H1 (cell line): Measurements from ENCODE around the gene TWSG1. TPM values are rescaled to one million over a fixed set of nuclear protein-coding genes. Genes with fewer than 3 reads are reported as not detected.

Experiments
- CTCF ChIA-PET: fragments of 300-600 bp; sonication (Branson Sonifier 250); formaldehyde crosslinking; loops from one replicate; lab custom pipeline; 2021; ENCODE audit not compliant: partially characterized antibody; lab: Charles Lee
- POLR2A ChIA-PET: fragments of 300-600 bp; sonication (Branson Sonifier 250); formaldehyde crosslinking; loops from one replicate; lab custom pipeline; 2021; ENCODE audit warnings: inconsistent platforms; ENCODE audit not compliant: partially characterized antibody; lab: Charles Lee
- DNase-seq, 2 experiments: peaks; one replicate each; pipeline versions ENCODE4 v3.0.0 to v3.0.0-alpha.2; 2010 to 2022; ENCODE audit warnings: low spot score in 2 of 2, low read depth in 1 of 2, mixed read lengths in 1 of 2
- FAIRE-seq: peaks from 2 replicates; lab custom pipeline; 2011; peaks lifted over from hg19 to GRCh38; lab: Jason Lieb, UNC
- H2AFZ ChIP-seq: 2 replicates; pipeline ENCODE4 v1.8.1; 2012; ENCODE audit warnings: low read length, inconsistent platforms
- H2AK5ac ChIP-seq: 2 replicates; pipeline ENCODE4 v1.6.1; 2013; ENCODE audit warnings: low read depth, low read length
- H2BK120ac ChIP-seq: replicated peaks from 2 replicates; pipeline ENCODE3; 2013; ENCODE audit warnings: low read depth, low read length, inconsistent platforms
- H2BK12ac ChIP-seq: 2 replicates; pipeline ENCODE4 v1.6.1; 2013; ENCODE audit warnings: low read depth, low read length
- H2BK15ac ChIP-seq: 2 replicates; pipeline ENCODE4 v1.6.1; 2013; ENCODE audit warnings: low read length
- H2BK20ac ChIP-seq: 2 replicates; pipeline ENCODE4 v1.6.1; 2013; ENCODE audit warnings: low read length
- H2BK5ac ChIP-seq: 2 replicates; pipeline ENCODE4 v1.6.1; 2013; ENCODE audit warnings: low read depth, low read length
- H3K14ac ChIP-seq: 2 replicates; pipeline ENCODE4 v1.6.1; 2013; ENCODE audit warnings: inconsistent platforms; ENCODE audit not compliant: insufficient read length
- H3K18ac ChIP-seq: 2 replicates; pipeline ENCODE4 v1.6.1; 2013; ENCODE audit warnings: low read length; ENCODE audit errors: extremely low read depth
- H3K23ac ChIP-seq: 2 replicates; pipeline ENCODE4 v1.6.1; 2013; ENCODE audit warnings: inconsistent platforms; ENCODE audit not compliant: insufficient read length
- H3K23me2 ChIP-seq: 2 replicates; pipeline ENCODE4 v1.6.1; 2013; ENCODE audit warnings: low read depth, low read length
- H3K27ac ChIP-seq: 2 replicates; pipeline ENCODE4 v1.6.1; 2011; ENCODE audit warnings: low read depth, low read length, inconsistent platforms
- H3K27me3 ChIP-seq, 4 experiments: replicated peaks in 1 of 4; 1 replicate in 1 of 4; 2 replicates in 3 of 4; pipeline versions ENCODE4 v1.6.1 to v1.8.1; 2011 to 2013; ENCODE audit warnings: low read length in 3 of 4, mild to moderate bottlenecking in 3 of 4, inconsistent platforms in 2 of 4, mixed read lengths in 2 of 4, moderate library complexity in 1 of 4; ENCODE audit not compliant: control insufficient read depth in 3 of 4, insufficient read depth in 3 of 4; ENCODE audit errors: extremely low read depth in 1 of 4
- H3K36me3 ChIP-seq, 4 experiments: 2 replicates each; pipeline versions ENCODE4 v1.6.1 to v1.8.1; 2011 to 2013; ENCODE audit warnings: mild to moderate bottlenecking in 4 of 4, low read length in 3 of 4, moderate library complexity in 2 of 4, control low read depth in 1 of 4, inconsistent platforms in 1 of 4; ENCODE audit not compliant: insufficient read depth in 4 of 4, control insufficient read depth in 2 of 4
- H3K4ac ChIP-seq: replicated peaks from 2 replicates; pipeline ENCODE3; 2013; ENCODE audit warnings: low read length, low read depth, mixed read lengths, inconsistent platforms; ENCODE audit not compliant: insufficient read length
- H3K4me1 ChIP-seq, 4 experiments: replicated peaks in 1 of 4; 1 replicate in 1 of 4; 2 replicates in 3 of 4; pipeline versions ENCODE4 v1.6.1 to v1.8.1; 2011 to 2013; ENCODE audit warnings: low read length in 3 of 4, inconsistent platforms in 2 of 4, mixed read lengths in 1 of 4; ENCODE audit not compliant: insufficient read depth in 4 of 4, control insufficient read depth in 3 of 4
- H3K4me2 ChIP-seq, 2 experiments: 2 replicates each; pipeline versions ENCODE4 v1.6.1 to v1.8.1; 2011 to 2013; ENCODE audit warnings: low read depth in 2 of 2, low read length in 2 of 2, control low read depth in 1 of 2, inconsistent platforms in 1 of 2, mild to moderate bottlenecking in 1 of 2; ENCODE audit not compliant: insufficient read depth in 1 of 2
- H3K4me3 ChIP-seq, 4 experiments: fragments of 200-600, 300-600 bp in 1 of 4; sonication (generic), shearing (Covaris generic), sonication (Bioruptor Twin) in 1 of 4; 2 replicates each; pipeline versions ENCODE4 v1.5.1 to v1.8.1; 2011 to 2016; ENCODE audit warnings: low read length in 4 of 4, low read depth in 3 of 4, control low read depth in 2 of 4, inconsistent platforms in 2 of 4, mild to moderate bottlenecking in 2 of 4, mixed read lengths in 1 of 4, moderate library complexity in 1 of 4; ENCODE audit not compliant: insufficient read depth in 2 of 4; ENCODE audit errors: extremely low read depth in 1 of 4
- H3K56ac ChIP-seq: replicated peaks from 2 replicates; pipeline ENCODE3; 2013; ENCODE audit warnings: low read depth, mild to moderate bottlenecking, mixed read lengths, low read length, inconsistent platforms; ENCODE audit not compliant: insufficient read length
- H3K79me1 ChIP-seq: 2 replicates; pipeline ENCODE4 v1.6.1; 2013; ENCODE audit warnings: low read depth, low read length, control low read depth
- H3K79me2 ChIP-seq, 2 experiments: 2 replicates each; pipeline versions ENCODE4 v1.6.1 to v1.8.1; 2012 to 2013; ENCODE audit warnings: low read length in 2 of 2, mild to moderate bottlenecking in 2 of 2, inconsistent platforms in 1 of 2; ENCODE audit not compliant: insufficient read depth in 2 of 2, control insufficient read depth in 1 of 2
- H3K9ac ChIP-seq, 4 experiments: replicated peaks in 1 of 4; 1 replicate in 1 of 4; 2 replicates in 3 of 4; pipeline versions ENCODE4 v1.6.1 to v1.8.1; 2011 to 2013; ENCODE audit warnings: low read depth in 3 of 4, low read length in 3 of 4, control low read depth in 2 of 4, mild to moderate bottlenecking in 2 of 4, moderate library complexity in 2 of 4, inconsistent platforms in 1 of 4; ENCODE audit errors: extremely low read depth in 1 of 4
- H3K9me3 ChIP-seq, 2 experiments: 2 replicates each; pipeline versions ENCODE4 v1.6.1 to v1.8.1; 2012 to 2013; ENCODE audit warnings: mild to moderate bottlenecking in 2 of 2, moderate library complexity in 2 of 2, control low read depth in 1 of 2, inconsistent platforms in 1 of 2, low read depth in 1 of 2, low read length in 1 of 2, mixed read lengths in 1 of 2; ENCODE audit not compliant: insufficient read depth in 2 of 2
- H4K20me1 ChIP-seq, 2 experiments: replicated peaks in 1 of 2; 2 replicates each; pipeline versions ENCODE3 to v1.8.1; 2011 to 2013; ENCODE audit warnings: inconsistent platforms in 2 of 2, low read length in 2 of 2, mild to moderate bottlenecking in 1 of 2; ENCODE audit not compliant: insufficient read depth in 2 of 2, control insufficient read depth in 1 of 2
- H4K5ac ChIP-seq: 2 replicates; pipeline ENCODE4 v1.6.1; 2013; ENCODE audit warnings: low read length, low read depth, mixed read lengths, inconsistent platforms; ENCODE audit not compliant: insufficient read length
- H4K8ac ChIP-seq: 2 replicates; pipeline ENCODE4 v1.8.0; 2013; ENCODE audit warnings: mild to moderate bottlenecking, moderate library complexity, low read length, inconsistent platforms; ENCODE audit not compliant: insufficient read depth; ENCODE audit errors: extremely low read depth
- H4K91ac ChIP-seq: replicated peaks from 2 replicates; pipeline ENCODE3; 2013; ENCODE audit warnings: low read length, mixed read lengths, inconsistent platforms; ENCODE audit not compliant: insufficient read length
- MAX ChIP-seq: IDR thresholded peaks from 2 replicates; pipeline ENCODE4 v1.6.1; 2012; ENCODE audit warnings: inconsistent platforms
- polyA plus RNA-seq, 7 experiments: library from polyadenylated mRNA; depleted of rRNA in 3 of 7; stranded (reverse) in 5 of 7; unstranded in 2 of 7; fragments of >200 nt in 5 of 7; fragments of 200-250 nt in 2 of 7; gene quantifications; 1 replicate in 5 of 7; 2 replicates in 1 of 7; 4 replicates in 1 of 7; pipeline versions ENCODE4 v1.2.1 to v1.2.3, GENCODE V29; 2011 to 2013; ENCODE audit warnings: missing spikeins in 2 of 7, mixed read lengths in 2 of 7
- total RNA-seq: library from RNA; stranded (reverse); fragmentation: NEBNext Ultra II Directional; extraction: Animal tissue kit (Norgen Biotek cat#: 25700); gene quantifications from 2 replicates; pipeline ENCODE4 v1.2.1, GENCODE V29; 2021

TWSG1 gene
- total and polyA plus RNA-seq, 2 of the 8 experiments (the other 6 are each of a cell fraction or from before 2014, with no cell fraction given) = 11.8 to 19.8 TPM

- no peak overlapping the region for H3K4me2 ChIP-seq
- no peak overlapping the region for H2BK12ac ChIP-seq
- H3K56ac ChIP-seq = no peak overlapping the region
- no peak overlapping the region for H2BK15ac ChIP-seq
- H3K27me3 ChIP-seq = no peaks in the 10 kb centered on the region
- H2BK20ac ChIP-seq = no peak overlapping the region
- no peaks in the 10 kb centered on the region; a peak in 1 of 4 replicates for H3K79me2 ChIP-seq
- ChIA-PET CTCF (no interaction called here), POLR2A (no interaction called here)
- H4K91ac ChIP-seq = no peak overlapping the region
- H4K8ac ChIP-seq = no peak overlapping the region
- H3K4me3 ChIP-seq = no peak overlapping the region
- TF ChIP-seq MAX = no peak
- peaks cover 0 to 2% of the 10 kb centered on the region in 2 experiments for H4K20me1 ChIP-seq
- no peak overlapping the region for H2BK5ac ChIP-seq
- H3K14ac ChIP-seq = no peak overlapping the region
- DNase-seq (no peak), FAIRE-seq (no peak)
- H3K36me3 ChIP-seq = peaks cover 0 to 2% (median under 1%) of the 10 kb centered on the region in 4 experiments; a peak in 3 of 8 replicates
- no peak overlapping the region for H4K5ac ChIP-seq
- H3K4me1 ChIP-seq = no peaks in the 10 kb centered on the region
- H2AK5ac ChIP-seq = no peak overlapping the region
- no peak overlapping the region for H3K23ac ChIP-seq
- no peak overlapping the region for H3K18ac ChIP-seq
- H3K4ac ChIP-seq = no peak overlapping the region
- H2BK120ac ChIP-seq = no peak overlapping the region
- peaks cover 0 to 7% of the 10 kb centered on the region in 2 experiments; a peak in 1 of 4 replicates for H3K9me3 ChIP-seq
- no peaks in the 10 kb centered on the region for H3K23me2 ChIP-seq
- no peak overlapping the region for H3K9ac ChIP-seq
- H3K79me1 ChIP-seq = no peaks in the 10 kb centered on the region
- H3K27ac ChIP-seq = no peak overlapping the region
- H2AFZ ChIP-seq = no peak overlapping the region
Measured at GRCh38 chr18:9343577-9343976, 9.0 kb downstream of the TWSG1 start.
